Breast epithelium (tissue), 3 donors: Measurements from ENCODE around the gene CD200.
A peak's percentile ranks its signal among the peaks of the same experiment; 100 is the strongest.

Experiments used
- CTCF ChIP-seq, 3 donors: fragments of 450-650 bp; IDR thresholded peaks; one replicate each; pipeline ENCODE4 v1.5.1; 2016 to 2017; ENCODE audit warnings: antibody characterized with exemption in 3 of 3, mild to moderate bottlenecking in 3 of 3, moderate library complexity in 3 of 3
- POLR2A ChIP-seq: fragments of 450-650 bp; IDR thresholded peaks from one replicate; pipeline ENCODE4 v1.6.1; 2016; ENCODE audit warnings: antibody characterized with exemption, mild to moderate bottlenecking, moderate library complexity
- POLR2AphosphoS5 ChIP-seq, 3 donors: sonication (generic); formaldehyde crosslinking; IDR thresholded peaks; one replicate each; pipeline ENCODE4 v1.6.1; 2017; ENCODE audit warnings: antibody characterized with exemption in 3 of 3

GRCh38 chr3:112304611-112305010 lies 28.3 kb upstream of the CD200 start:
- TF ChIP-seq POLR2A (no peak), CTCF (IDR thresholded peaks at IDR 0.05) (peak in 1 of 3 donors; percentile 35), POLR2AphosphoS5 (IDR thresholded peaks at IDR 0.05) (no peak)
